Middle frontal gyrus (tissue), 1 donor: ENCODE measurements around the gene DAG1.
"Not testable (repeated sequence)": the region's sequence is repeated elsewhere in the genome, so short reads cannot be mapped to it uniquely, and the experiment has no call there.

Experiments
- DNase-seq: peaks from one replicate; pipeline ENCODE4 v3.0.0-alpha.2; 2015; ENCODE audit warnings: low spot score; ENCODE audit errors: extremely low spot score

Gene DAG1

GRCh38 chr3:49470714-49471420 lies 800 bp downstream of the DAG1 start:
- DNase-seq, result no peak

- DNase-seq, result no peak
Measured at GRCh38 chr3:49471856-49472495, 1.9 kb downstream of the DAG1 start.

- no peak for DNase-seq
Measured at GRCh38 chr3:49476563-49476962, 6.5 kb downstream of the DAG1 start.

GRCh38 chr3:49482766-49483165 lies 12.7 kb downstream of the DAG1 start:
- no peak for DNase-seq

GRCh38 chr3:49484471-49484870 lies 14.4 kb downstream of the DAG1 start:
- no peak for DNase-seq

- DNase-seq, result no peak
Measured at GRCh38 chr3:49489247-49489646, 19.2 kb downstream of the DAG1 start.

- no peak for DNase-seq
Measured at GRCh38 chr3:49492969-49493368, 22.9 kb downstream of the DAG1 start.

GRCh38 chr3:49493901-49494300 lies 23.8 kb downstream of the DAG1 start:
- no peak for DNase-seq

- no peak for DNase-seq
Measured at GRCh38 chr3:49495023-49495422, 25.0 kb downstream of the DAG1 start.

GRCh38 chr3:49496845-49497244 lies 26.8 kb downstream of the DAG1 start:
- DNase-seq, result not testable (repeated sequence)

GRCh38 chr3:49497606-49498005 lies 27.5 kb downstream of the DAG1 start:
- DNase-seq, result no peak

- no peak for DNase-seq
Measured at GRCh38 chr3:49498239-49498638, 28.2 kb downstream of the DAG1 start.

GRCh38 chr3:49498648-49499047 lies 28.6 kb downstream of the DAG1 start:
- DNase-seq, result no peak

GRCh38 chr3:49500205-49500731 lies 30.2 kb downstream of the DAG1 start:
- DNase-seq, result no peak

GRCh38 chr3:49500732-49501609 lies 30.9 kb downstream of the DAG1 start:
- peak; percentile 42 for DNase-seq

GRCh38 chr3:49501842-49502241 lies 31.8 kb downstream of the DAG1 start:
- no peak for DNase-seq

- no peak for DNase-seq
Measured at GRCh38 chr3:49506906-49507305, 36.8 kb downstream of the DAG1 start.

- DNase-seq, result no peak
Measured at GRCh38 chr3:49509028-49509561, 39.0 kb downstream of the DAG1 start.

- no peak for DNase-seq
Measured at GRCh38 chr3:49511639-49512038, 41.6 kb downstream of the DAG1 start.

GRCh38 chr3:49512781-49513355 lies 42.8 kb downstream of the DAG1 start:
- no peak for DNase-seq

- DNase-seq, result no peak
Measured at GRCh38 chr3:49513494-49514124, 43.5 kb downstream of the DAG1 start.
